Measurements from ENCODE around the gene GNAZ.

GRCh38 chr22:23057331-23057730 lies 13.0 kb upstream of the GNAZ start:
- TF ChIP-seq CTCF (IDR thresholded peaks at IDR 0.05) (no peak), POLR2A (IDR thresholded peaks at IDR 0.05) (no peak)

Measured in testis (tissue), 2 donors.